ENCODE results near the gene ZBED4. TPM values are rescaled to one million over a fixed set of nuclear protein-coding genes. Genes with fewer than 3 reads are reported as not detected.

Gene ZBED4
- total and polyA plus RNA-seq, 4 donors = 2.1 to 10.3 (median 4.8) TPM

GRCh38 chr22:49913026-49913425 is 59.4 kb downstream of the ZBED4 start (continued):
- TF ChIP-seq ZBTB33 (IDR thresholded peaks at IDR 0.05) = no peak
- no peak for TF ChIP-seq HNF4G (IDR thresholded peaks at IDR 0.05)
- no peak for TF ChIP-seq REST (IDR thresholded peaks at IDR 0.05)
- TF ChIP-seq MAX (IDR thresholded peaks at IDR 0.05) = no peak

GRCh38 chr22:49913446-49913845 is 59.8 kb downstream of the ZBED4 start:
- WGBS = 97% methylated on average over 14 of the region's 14 CpGs
- no peaks in the 10 kb centered on the region for H3K27me3 ChIP-seq (ENCODE audit: control insufficient read depth in 4 of 4, insufficient read depth in 4 of 4, low read length in 3 of 4)
- H3K9ac ChIP-seq (ENCODE audit: low read depth in 1 of 2, low read length in 2 of 2) = no peak overlapping the region
- H3K9me3 ChIP-seq (ENCODE audit: control insufficient read depth in 4 of 4, low read length in 3 of 4) = no peaks in the 10 kb centered on the region
- TF ChIP-seq TAF1 (conservative IDR thresholded peaks at IDR 0.05) = no peak
- TF ChIP-seq EGR1 (IDR thresholded peaks at IDR 0.05; ENCODE audit: low read depth in 2 of 2) = no peak
- TF ChIP-seq, protein P1, sequence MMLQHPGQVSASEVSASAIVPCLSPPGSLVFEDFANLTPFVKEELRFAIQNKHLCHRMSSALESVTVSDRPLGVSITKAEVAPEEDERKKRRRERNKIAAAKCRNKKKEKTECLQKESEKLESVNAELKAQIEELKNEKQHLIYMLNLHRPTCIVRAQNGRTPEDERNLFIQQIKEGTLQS (IDR thresholded peaks at IDR 0.05) = no peak
- no peak for TF ChIP-seq RXRA (IDR thresholded peaks at IDR 0.05)
- no peak for TF ChIP-seq HNF4A (conservative IDR thresholded peaks at IDR 0.05)
- TF ChIP-seq GABPA (IDR thresholded peaks at IDR 0.05 in 1 of 2, conservative IDR thresholded peaks at IDR 0.05 in 1 of 2) = no peak
- no peak for TF ChIP-seq RAD21 (IDR thresholded peaks at IDR 0.05)
- no peak for TF ChIP-seq MAX (IDR thresholded peaks at IDR 0.05)
- no peak for TF ChIP-seq FOXA1 (IDR thresholded peaks at IDR 0.05)
- TF ChIP-seq REST (IDR thresholded peaks at IDR 0.05) = no peak
- no peak for TF ChIP-seq ZBTB33 (IDR thresholded peaks at IDR 0.05)
- no peak for TF ChIP-seq YY1 (IDR thresholded peaks at IDR 0.05)
- TF ChIP-seq HNF4G (IDR thresholded peaks at IDR 0.05) = no peak
- TF ChIP-seq FOXA2 (IDR thresholded peaks at IDR 0.05) = no peak
- TF ChIP-seq SP1 (IDR thresholded peaks at IDR 0.05) = no peak
- TF ChIP-seq JUND (IDR thresholded peaks at IDR 0.05) = no peak
- TF ChIP-seq CTCF (IDR thresholded peaks at IDR 0.05; ENCODE audit: low read depth, low read length, missing input control) = no peak
- H3K4me3 ChIP-seq (ENCODE audit: low read depth in 1 of 3, low read length in 3 of 3) = no peak overlapping the region
- H3K36me3 ChIP-seq (ENCODE audit: control insufficient read depth in 4 of 4, insufficient read depth in 3 of 4, low read depth in 1 of 4, low read length in 3 of 4) = peaks cover 6 to 30% (median 9%) of the 10 kb centered on the region in 4 donors
- peaks cover 0 to 9% (median 3%) of the 10 kb centered on the region in 4 donors for H3K4me1 ChIP-seq (ENCODE audit: control insufficient read depth in 4 of 4, insufficient read depth in 4 of 4, low read length in 3 of 4)
- no peak for DNase-seq (ENCODE audit: low spot score)
- no peak overlapping the region for H3K27ac ChIP-seq (ENCODE audit: low read depth in 1 of 2, low read length in 2 of 2)
